Mucosa of descending colon (tissue), 3 donors: Measurements from ENCODE around the gene CEMIP. TPM values are rescaled to one million over a fixed set of nuclear protein-coding genes. Genes with fewer than 3 reads are reported as not detected.
"Not testable (repeated sequence)": the region's sequence is repeated elsewhere in the genome, so short reads cannot be mapped to it uniquely, and the experiment has no call there.

ENCODE experiments used
- ATAC-seq: fragments of 200-7000 bp; cut with Tn5 transposase; one replicate; pipeline ENCODE4 v1.9.1; 2020; ENCODE audit warnings: mild to moderate bottlenecking, moderate library complexity
- DNase-seq, 3 donors: peaks; one replicate each; pipeline ENCODE4 v3.0.0-alpha.2; 2020
- H3K36me3 ChIP-seq: fragments of 200-600 bp; one replicate; pipeline ENCODE4 v1.8.0; 2021; ENCODE audit warnings: low read depth, mild to moderate bottlenecking
- H3K4me1 ChIP-seq: fragments of 200-600 bp; one replicate; pipeline ENCODE4 v1.8.0; 2021; ENCODE audit warnings: low read depth, mild to moderate bottlenecking
- H3K4me3 ChIP-seq: fragments of 200-600 bp; one replicate; pipeline ENCODE4 v1.8.0; 2021; ENCODE audit warnings: mild to moderate bottlenecking
- H3K9me3 ChIP-seq: fragments of 200-600 bp; one replicate; pipeline ENCODE4 v1.8.0; 2021; ENCODE audit warnings: mild to moderate bottlenecking
- intact Hi-C, 2 donors: fragments of 100-400 bp; cut with DNase I in 1 of 2; cut with micrococcal nuclease in 1 of 2; formaldehyde crosslinking; loops; one replicate each; pipeline versions ENCODE4 v1.11.0 to v1.11.1; 2022; cut with DNase I, micrococcal nuclease
- total RNA-seq, 3 donors: library from RNA; stranded (reverse); fragmentation: NEBNext Ultra II Directional in 2 of 3; extraction: Animal tissue kit (Norgen Biotek cat#: 25700) in 2 of 3; gene quantifications; one replicate each; pipeline versions ENCODE4 v1.2.1 to v1.2.4, GENCODE V29; 2021 to 2023
- TF ChIP-seq, protein P1 (sequence below): fragments of 200-600 bp; IDR thresholded peaks from one replicate; pipeline ENCODE4 v1.8.0; 2022; ENCODE audit warnings: antibody characterized with exemption, mild to moderate bottlenecking
- donor health status: DM: no; HTN: no; CAD: no; lungs with moderate emphysema.
- donor health status: DM: no; HTN: no; CAD: no.
- donor health status: DM: no; HTN: yes; CAD: no.

Gene CEMIP
- total RNA-seq, 3 donors from 2014 or later = 0.63 to 2.2 (median 1.4) TPM

DNA sequence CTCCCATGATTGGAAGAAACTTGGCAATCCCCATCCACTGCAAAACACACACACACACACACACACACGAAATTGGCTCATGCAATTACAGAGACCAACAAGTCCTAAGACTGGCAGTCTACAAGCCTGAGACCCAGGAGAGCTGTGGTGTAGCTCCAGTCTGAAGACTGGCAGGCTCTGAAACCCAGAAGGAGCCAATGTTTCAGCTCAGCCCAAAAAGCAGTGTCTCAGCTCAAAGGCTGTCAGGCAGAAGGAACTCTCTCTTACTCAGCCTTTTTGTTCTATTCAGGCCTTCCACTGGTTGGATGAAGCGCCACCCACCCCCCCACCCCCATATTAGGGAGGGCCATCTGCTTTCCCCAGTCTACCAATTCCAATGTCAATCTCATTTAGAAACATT lies 178.4 kb downstream of the CEMIP start:
- H3K4me3 ChIP-seq = no peak overlapping the region
- H3K9me3 ChIP-seq = no peaks in the 10 kb centered on the region
- H3K36me3 ChIP-seq = no peaks in the 10 kb centered on the region
- no peak for DNase-seq
- no peaks in the 10 kb centered on the region for H3K4me1 ChIP-seq
- no peak for ATAC-seq
- intact Hi-C loops = no loop called here
- TF ChIP-seq, protein P1, sequence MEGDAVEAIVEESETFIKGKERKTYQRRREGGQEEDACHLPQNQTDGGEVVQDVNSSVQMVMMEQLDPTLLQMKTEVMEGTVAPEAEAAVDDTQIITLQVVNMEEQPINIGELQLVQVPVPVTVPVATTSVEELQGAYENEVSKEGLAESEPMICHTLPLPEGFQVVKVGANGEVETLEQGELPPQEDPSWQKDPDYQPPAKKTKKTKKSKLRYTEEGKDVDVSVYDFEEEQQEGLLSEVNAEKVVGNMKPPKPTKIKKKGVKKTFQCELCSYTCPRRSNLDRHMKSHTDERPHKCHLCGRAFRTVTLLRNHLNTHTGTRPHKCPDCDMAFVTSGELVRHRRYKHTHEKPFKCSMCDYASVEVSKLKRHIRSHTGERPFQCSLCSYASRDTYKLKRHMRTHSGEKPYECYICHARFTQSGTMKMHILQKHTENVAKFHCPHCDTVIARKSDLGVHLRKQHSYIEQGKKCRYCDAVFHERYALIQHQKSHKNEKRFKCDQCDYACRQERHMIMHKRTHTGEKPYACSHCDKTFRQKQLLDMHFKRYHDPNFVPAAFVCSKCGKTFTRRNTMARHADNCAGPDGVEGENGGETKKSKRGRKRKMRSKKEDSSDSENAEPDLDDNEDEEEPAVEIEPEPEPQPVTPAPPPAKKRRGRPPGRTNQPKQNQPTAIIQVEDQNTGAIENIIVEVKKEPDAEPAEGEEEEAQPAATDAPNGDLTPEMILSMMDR = no peak

DNA sequence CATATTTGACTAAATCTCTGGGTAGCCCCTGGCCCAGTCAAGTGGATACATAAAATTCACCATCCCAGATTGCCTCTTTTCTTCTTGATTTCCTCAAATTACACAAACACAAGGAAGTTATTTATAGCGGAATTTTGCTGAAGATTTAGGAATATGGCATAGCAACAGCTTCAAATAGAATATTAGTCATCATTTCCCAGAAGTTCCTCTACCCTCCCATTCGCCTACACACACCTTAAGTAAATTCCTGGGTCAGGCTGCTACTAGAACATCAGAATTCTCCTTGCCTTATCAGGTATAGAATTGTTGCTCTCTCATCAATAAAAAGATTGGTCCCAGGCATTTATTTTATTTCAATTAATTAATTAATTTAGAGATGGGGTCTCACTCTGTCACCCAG lies 178.8 kb downstream of the CEMIP start:
- Histone ChIP-seq H3K36me3 (no peaks in the 10 kb centered on the region), H3K4me1 (no peaks in the 10 kb centered on the region), H3K4me3 (no peak overlapping the region), H3K9me3 (no peaks in the 10 kb centered on the region)
- DNase-seq = no peak
- ATAC-seq = no peak
- TF ChIP-seq, protein P1 = no peak
- intact Hi-C loops = no loop called here

DNA sequence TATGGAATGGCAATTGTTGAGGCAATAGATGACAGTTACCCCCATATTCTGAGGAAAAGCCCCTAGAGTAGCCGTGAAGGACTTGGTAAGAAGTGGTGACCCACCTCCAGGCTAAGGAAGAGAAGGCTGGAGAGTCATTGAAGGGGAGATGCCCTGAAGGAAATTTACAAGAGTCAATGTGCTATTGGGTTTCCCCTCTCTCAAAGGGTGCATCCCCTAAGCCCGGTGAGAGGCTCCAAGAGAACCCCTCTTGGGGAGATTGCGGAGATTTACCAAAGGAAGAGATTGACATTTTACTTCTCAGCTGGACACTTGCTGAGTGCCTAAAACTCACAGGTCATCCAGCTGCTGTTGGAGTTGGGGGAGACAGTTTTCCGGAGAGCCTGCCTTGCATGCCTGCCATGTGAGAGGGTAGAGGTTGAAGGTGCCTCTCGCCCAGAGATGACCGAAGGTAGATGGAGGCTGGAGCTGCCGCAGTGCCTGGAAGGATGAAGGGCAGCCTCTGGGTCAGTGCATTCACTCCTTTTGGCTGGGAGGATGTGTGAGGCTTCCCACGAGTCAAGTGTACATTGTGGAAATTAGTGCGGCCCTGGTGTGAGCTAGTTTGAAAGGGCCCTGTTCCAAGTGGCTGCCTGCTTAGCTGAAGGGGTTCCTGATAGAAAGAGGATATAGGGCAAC lies 179.8 kb downstream of the CEMIP start:
- Histone ChIP-seq H3K36me3 (no peaks in the 10 kb centered on the region), H3K4me3 (no peak overlapping the region), H3K4me1 (no peaks in the 10 kb centered on the region), H3K9me3 (no peaks in the 10 kb centered on the region)
- TF ChIP-seq, protein P1 = no peak
- ATAC-seq (no peak), DNase-seq (no peak)
- intact Hi-C loops = no loop called here

DNA sequence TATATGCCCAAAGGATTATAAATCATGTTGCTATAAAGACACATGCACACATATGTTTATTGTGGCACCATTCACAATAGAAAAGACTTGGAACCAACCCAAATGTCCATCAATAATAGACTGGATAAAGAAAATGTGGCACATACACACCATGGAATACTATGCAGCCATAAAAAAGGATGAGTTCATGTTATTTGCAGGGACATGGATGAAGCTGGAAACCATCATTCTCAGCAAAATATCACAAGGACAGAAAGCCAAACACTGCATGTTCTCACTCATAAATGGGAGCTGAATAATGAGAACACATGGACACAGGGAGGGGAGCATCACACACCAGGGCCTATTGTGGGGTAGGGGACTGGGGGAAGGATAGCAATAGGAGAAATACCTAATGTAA lies 186.3 kb downstream of the CEMIP start:
- H3K36me3 ChIP-seq, intact Hi-C loops, H3K4me3 ChIP-seq, H3K4me1 ChIP-seq, DNase-seq, H3K9me3 ChIP-seq, ATAC-seq: not testable (repeated sequence)

DNA sequence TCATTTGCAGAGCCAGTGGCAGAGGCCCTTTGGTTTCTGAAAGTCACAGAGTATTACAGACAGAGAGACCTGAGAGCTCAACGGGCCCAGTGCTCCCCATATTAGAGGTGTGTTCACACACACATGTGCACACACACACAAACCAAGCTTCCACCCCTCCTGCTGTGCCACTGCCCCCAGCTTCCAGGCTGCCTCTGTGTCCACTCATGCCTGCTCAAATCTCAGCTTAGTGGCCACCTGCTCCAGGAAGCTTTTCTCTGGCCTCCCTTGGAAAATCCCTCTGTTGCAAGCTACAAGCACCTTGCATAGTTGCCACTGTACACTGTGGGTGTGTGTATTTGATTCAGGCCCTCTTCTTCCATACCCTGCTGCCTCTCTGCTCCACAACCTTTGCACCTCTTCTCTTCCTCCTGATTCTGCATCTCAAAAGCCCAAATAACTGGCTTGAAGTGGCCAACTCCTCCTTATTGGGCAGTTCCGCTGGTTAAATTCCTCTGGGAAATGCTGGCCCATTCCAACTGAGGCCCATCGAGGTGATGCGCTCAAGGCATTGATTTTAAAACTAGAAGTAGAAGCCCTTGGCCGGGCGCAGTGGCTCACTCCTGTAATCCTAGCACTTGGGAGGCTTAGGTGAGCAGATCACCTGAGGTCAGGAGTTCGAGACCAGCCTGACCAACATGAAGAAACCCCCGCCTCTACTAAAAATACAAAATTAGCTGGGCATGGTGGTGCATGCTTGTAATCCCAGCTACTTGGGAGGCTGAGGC lies 187.4 kb downstream of the CEMIP start:
- DNase-seq (no peak), ATAC-seq (no peak)
- no peaks in the 10 kb centered on the region for H3K4me1 ChIP-seq
- H3K36me3 ChIP-seq = no peaks in the 10 kb centered on the region
- intact Hi-C loops = no loop called here
- H3K9me3 ChIP-seq = no peaks in the 10 kb centered on the region
- H3K4me3 ChIP-seq = no peak overlapping the region
- TF ChIP-seq, protein P1 = no peak

DNA sequence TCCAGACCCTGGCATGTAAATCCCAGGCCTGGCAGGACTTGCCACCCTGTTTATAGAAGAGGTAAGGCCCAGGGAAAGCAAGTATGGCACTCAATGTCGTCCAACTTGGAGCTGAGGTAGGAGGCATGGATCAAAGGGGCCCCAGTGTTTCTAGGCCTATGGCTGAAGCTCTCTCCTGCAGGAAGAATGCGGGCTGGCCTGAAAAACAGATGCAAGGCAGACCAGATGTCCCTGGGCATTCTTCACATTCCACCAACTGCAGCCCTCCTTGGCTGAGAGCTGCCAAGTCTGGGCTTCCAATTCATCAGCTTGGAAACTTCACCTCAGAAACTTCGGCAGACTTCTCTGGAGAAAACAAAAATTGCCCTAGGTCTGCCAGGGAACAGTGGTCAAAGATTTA lies 188.3 kb downstream of the CEMIP start:
- intact Hi-C loops = no loop called here
- H3K4me1 ChIP-seq = no peaks in the 10 kb centered on the region
- TF ChIP-seq, protein P1 = no peak
- no peak for ATAC-seq
- no peaks in the 10 kb centered on the region for H3K9me3 ChIP-seq
- no peak overlapping the region for H3K4me3 ChIP-seq
- DNase-seq = no peak
- H3K36me3 ChIP-seq = no peaks in the 10 kb centered on the region
